HepG2 (cell line): Measurements from ENCODE around the gene ZGRF1. TPM values are rescaled to one million over a fixed set of nuclear protein-coding genes. Genes with fewer than 3 reads are reported as not detected.
A peak's percentile ranks its signal among the peaks of the same experiment; 100 is the strongest.

ENCODE experiments used
- NFKBIZ ChIP-seq: IDR thresholded peaks from 2 replicates; pipeline ENCODE4 v1.6.1; 2018; ENCODE audit warnings: missing genetic modification reagents, missing compliant biosample characterization
- NRL ChIP-seq: sonication (generic); formaldehyde crosslinking; IDR thresholded peaks from 2 replicates; pipeline ENCODE4 v1.5.0; 2020; ENCODE audit warnings: missing genetic modification reagents, mild to moderate bottlenecking, moderate library complexity, borderline replicate concordance
- SMYD3 ChIP-seq: sonication (generic); formaldehyde crosslinking; IDR thresholded peaks from 2 replicates; pipeline ENCODE4 v1.8.1; 2023; ENCODE audit warnings: mild to moderate bottlenecking, missing genetic modification reagents
- SRSF9 ChIP-seq: fragments of 200-400 bp; formaldehyde crosslinking; IDR thresholded peaks from 2 replicates; pipeline ENCODE4 v1.6.1; 2018; ENCODE audit warnings: borderline replicate concordance, mild to moderate bottlenecking, low read depth, low read length; ENCODE audit not compliant: insufficient read depth, poor library complexity, severe bottlenecking
- TCF7 ChIP-seq: sonication (generic); IDR thresholded peaks from 2 replicates; pipeline ENCODE4 v1.6.1; 2016; ENCODE audit warnings: antibody characterized with exemption, low read depth
- TP53 ChIP-seq: sonication (generic); formaldehyde crosslinking; conservative IDR thresholded peaks from 2 replicates; pipeline ENCODE4 v1.4.0; 2020; ENCODE audit warnings: missing genetic modification reagents
- ZBTB20 ChIP-seq: sonication (generic); formaldehyde crosslinking; IDR thresholded peaks from 2 replicates; pipeline ENCODE4 v1.8.1; 2023; ENCODE audit warnings: missing genetic modification reagents, low read depth, mild to moderate bottlenecking, borderline replicate concordance
- ZMYM3 ChIP-seq: sonication (generic); formaldehyde crosslinking; IDR thresholded peaks from 2 replicates; pipeline ENCODE4 v1.5.1; 2020; ENCODE audit warnings: mild to moderate bottlenecking, missing genetic modification reagents
- ZNF124 ChIP-seq: sonication (generic); formaldehyde crosslinking; IDR thresholded peaks from 2 replicates; pipeline ENCODE4 v1.4.0; 2020; ENCODE audit warnings: missing genetic modification reagents
- ZNF256 ChIP-seq: sonication (generic); formaldehyde crosslinking; conservative IDR thresholded peaks from 2 replicates; pipeline ENCODE4 v1.4.0; 2020; ENCODE audit warnings: missing genetic modification reagents
- ZNF329 ChIP-seq: sonication (generic); formaldehyde crosslinking; IDR thresholded peaks from 2 replicates; pipeline ENCODE4 v1.9.0; 2021; ENCODE audit warnings: low read depth, mild to moderate bottlenecking, missing genetic modification reagents
- ZNF556 ChIP-seq: sonication (generic); formaldehyde crosslinking; IDR thresholded peaks from 2 replicates; pipeline ENCODE4 v1.4.0; 2020; ENCODE audit warnings: mild to moderate bottlenecking, missing genetic modification reagents, borderline replicate concordance
- ZNF615 ChIP-seq: sonication (generic); formaldehyde crosslinking; IDR thresholded peaks from 2 replicates; pipeline ENCODE4 v1.5.0; 2020; ENCODE audit warnings: mild to moderate bottlenecking, missing genetic modification reagents, borderline replicate concordance
- ZNF777 ChIP-seq: sonication (generic); formaldehyde crosslinking; IDR thresholded peaks from 2 replicates; pipeline ENCODE4 v1.4.0; 2020; ENCODE audit warnings: missing genetic modification reagents
- ZNF839 ChIP-seq: sonication (generic); formaldehyde crosslinking; IDR thresholded peaks from 2 replicates; pipeline ENCODE4 v1.4.0; 2020; ENCODE audit warnings: missing genetic modification reagents, mild to moderate bottlenecking, borderline replicate concordance
- polyA plus RNA-seq, 8 experiments: library from polyadenylated mRNA; depleted of rRNA in 3 of 8; stranded (reverse) in 7 of 8; unstranded in 1 of 8; fragments of >200 nt; fragmentation: Illumina TruSeq in 4 of 8; extraction: Trizol in 4 of 8; gene quantifications; 2 replicates each; pipeline versions ENCODE4 v1.2.1 to v1.2.3, GENCODE V29; 2011 to 2016; ENCODE audit warnings: low read depth in 4 of 8, missing spikeins in 1 of 8, mixed read lengths in 1 of 8; ENCODE audit not compliant: insufficient read depth in 1 of 8
- total RNA-seq, 5 experiments: library from RNA; depleted of rRNA; stranded (reverse); fragments of >200 nt; fragmentation: Illumina TruSeq; extraction: Trizol; gene quantifications; 2 replicates each; pipeline ENCODE4 v1.2.3, GENCODE V29; 2016; ENCODE audit warnings: low read depth in 1 of 5
- TF ChIP-seq, protein P1 (sequence below): IDR thresholded peaks from 2 replicates; pipeline ENCODE4 v1.4.0; 2020; ENCODE audit warnings: mild to moderate bottlenecking, missing genetic modification reagents
- TF ChIP-seq, protein P2 (sequence below): sonication (generic); formaldehyde crosslinking; IDR thresholded peaks from 2 replicates; pipeline ENCODE4 v1.4.0; 2020; ENCODE audit warnings: missing genetic modification reagents, borderline replicate concordance
- TF ChIP-seq, protein P3 (sequence below): sonication (generic); formaldehyde crosslinking; IDR thresholded peaks from 2 replicates; pipeline ENCODE4 v1.5.0; 2020; ENCODE audit warnings: missing genetic modification reagents

Gene ZGRF1
- total and polyA plus RNA-seq, 2 of the 13 experiments (the other 11 are each of a cell fraction or from before 2014, with no cell fraction given), result 8.6 to 15.9 TPM

DNA sequence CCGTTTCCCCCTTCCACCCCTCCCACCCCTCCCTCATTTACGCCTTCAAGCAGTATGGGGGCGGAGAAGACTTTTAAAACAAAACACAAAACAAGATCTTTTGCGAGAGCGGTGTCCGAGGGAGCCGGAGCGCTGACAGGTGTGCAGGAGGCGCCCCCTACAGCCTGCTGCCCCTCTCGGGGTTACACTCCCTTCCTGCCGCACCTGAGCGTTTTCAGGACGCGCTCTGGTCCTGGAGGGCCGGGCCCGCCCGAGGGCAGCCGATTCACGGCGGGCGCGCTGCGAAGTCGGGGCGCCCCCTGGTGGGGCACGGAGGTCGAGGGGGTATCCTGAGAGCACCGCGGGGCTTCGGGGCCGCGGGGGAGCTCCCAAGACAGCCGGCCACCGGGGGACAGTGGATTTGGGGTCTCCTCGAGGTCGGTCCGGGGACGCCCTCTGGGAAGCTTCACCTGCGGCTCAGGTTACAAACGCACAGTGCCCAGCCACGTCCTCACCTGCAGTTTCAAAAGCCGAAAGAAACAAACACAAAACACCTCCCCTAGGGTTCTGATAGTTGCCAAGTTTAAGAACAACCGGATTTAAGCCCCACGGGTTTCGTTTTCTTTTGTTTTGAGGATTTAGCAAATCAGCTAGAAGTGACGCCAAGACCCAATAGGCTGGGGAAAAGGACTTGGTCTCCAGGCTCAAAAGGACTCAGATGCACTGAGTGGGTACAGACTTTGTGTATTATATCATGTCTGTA is 112.8 kb downstream of the ZGRF1 start (continued):
- TF ChIP-seq SRSF9 (no peak), ZNF839 (peak; percentile 73; the same call in 1 of the 2 replicates), ZBTB20 (CRISPR knock-in tag) (no peak), NRL (CRISPR knock-in tag) (peak; percentile 45; the same call in 1 of the 2 replicates), ZNF329 (CRISPR knock-in tag) (no peak), SMYD3 (CRISPR knock-in tag) (no peak), ZNF556 (no peak), TCF7 (no peak), ZNF256 (CRISPR knock-in tag) (no peak), NFKBIZ (CRISPR knock-in tag) (no peak), ZNF615 (no peak), TP53 (CRISPR knock-in tag) (no peak), ZMYM3 (CRISPR knock-in tag) (0 out of 2 replicates have a peak, but pooled peaks have one; percentile 31), ZNF124 (CRISPR knock-in tag) (no peak), ZNF777 (peak; percentile 62)
- TF ChIP-seq, protein P1, sequence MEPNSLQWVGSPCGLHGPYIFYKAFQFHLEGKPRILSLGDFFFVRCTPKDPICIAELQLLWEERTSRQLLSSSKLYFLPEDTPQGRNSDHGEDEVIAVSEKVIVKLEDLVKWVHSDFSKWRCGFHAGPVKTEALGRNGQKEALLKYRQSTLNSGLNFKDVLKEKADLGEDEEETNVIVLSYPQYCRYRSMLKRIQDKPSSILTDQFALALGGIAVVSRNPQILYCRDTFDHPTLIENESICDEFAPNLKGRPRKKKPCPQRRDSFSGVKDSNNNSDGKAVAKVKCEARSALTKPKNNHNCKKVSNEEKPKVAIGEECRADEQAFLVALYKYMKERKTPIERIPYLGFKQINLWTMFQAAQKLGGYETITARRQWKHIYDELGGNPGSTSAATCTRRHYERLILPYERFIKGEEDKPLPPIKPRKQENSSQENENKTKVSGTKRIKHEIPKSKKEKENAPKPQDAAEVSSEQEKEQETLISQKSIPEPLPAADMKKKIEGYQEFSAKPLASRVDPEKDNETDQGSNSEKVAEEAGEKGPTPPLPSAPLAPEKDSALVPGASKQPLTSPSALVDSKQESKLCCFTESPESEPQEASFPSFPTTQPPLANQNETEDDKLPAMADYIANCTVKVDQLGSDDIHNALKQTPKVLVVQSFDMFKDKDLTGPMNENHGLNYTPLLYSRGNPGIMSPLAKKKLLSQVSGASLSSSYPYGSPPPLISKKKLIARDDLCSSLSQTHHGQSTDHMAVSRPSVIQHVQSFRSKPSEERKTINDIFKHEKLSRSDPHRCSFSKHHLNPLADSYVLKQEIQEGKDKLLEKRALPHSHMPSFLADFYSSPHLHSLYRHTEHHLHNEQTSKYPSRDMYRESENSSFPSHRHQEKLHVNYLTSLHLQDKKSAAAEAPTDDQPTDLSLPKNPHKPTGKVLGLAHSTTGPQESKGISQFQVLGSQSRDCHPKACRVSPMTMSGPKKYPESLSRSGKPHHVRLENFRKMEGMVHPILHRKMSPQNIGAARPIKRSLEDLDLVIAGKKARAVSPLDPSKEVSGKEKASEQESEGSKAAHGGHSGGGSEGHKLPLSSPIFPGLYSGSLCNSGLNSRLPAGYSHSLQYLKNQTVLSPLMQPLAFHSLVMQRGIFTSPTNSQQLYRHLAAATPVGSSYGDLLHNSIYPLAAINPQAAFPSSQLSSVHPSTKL (CRISPR knock-in tag), result peak; percentile 36; the same call in 1 of the 2 replicates
- TF ChIP-seq, protein P2, sequence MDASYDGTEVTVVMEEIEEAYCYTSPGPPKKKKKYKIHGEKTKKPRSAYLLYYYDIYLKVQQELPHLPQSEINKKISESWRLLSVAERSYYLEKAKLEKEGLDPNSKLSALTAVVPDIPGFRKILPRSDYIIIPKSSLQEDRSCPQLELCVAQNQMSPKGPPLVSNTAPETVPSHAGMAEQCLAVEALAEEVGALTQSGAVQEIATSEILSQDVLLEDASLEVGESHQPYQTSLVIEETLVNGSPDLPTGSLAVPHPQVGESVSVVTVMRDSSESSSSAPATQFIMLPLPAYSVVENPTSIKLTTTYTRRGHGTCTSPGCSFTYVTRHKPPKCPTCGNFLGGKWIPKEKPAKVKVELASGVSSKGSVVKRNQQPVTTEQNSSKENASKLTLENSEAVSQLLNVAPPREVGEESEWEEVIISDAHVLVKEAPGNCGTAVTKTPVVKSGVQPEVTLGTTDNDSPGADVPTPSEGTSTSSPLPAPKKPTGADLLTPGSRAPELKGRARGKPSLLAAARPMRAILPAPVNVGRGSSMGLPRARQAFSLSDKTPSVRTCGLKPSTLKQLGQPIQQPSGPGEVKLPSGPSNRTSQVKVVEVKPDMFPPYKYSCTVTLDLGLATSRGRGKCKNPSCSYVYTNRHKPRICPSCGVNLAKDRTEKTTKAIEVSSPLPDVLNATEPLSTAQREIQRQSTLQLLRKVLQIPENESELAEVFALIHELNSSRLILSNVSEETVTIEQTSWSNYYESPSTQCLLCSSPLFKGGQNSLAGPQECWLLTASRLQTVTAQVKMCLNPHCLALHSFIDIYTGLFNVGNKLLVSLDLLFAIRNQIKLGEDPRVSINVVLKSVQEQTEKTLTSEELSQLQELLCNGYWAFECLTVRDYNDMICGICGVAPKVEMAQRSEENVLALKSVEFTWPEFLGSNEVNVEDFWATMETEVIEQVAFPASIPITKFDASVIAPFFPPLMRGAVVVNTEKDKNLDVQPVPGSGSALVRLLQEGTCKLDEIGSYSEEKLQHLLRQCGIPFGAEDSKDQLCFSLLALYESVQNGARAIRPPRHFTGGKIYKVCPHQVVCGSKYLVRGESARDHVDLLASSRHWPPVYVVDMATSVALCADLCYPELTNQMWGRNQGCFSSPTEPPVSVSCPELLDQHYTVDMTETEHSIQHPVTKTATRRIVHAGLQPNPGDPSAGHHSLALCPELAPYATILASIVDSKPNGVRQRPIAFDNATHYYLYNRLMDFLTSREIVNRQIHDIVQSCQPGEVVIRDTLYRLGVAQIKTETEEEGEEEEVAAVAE (CRISPR knock-in tag), result no peak
- TF ChIP-seq, protein P3, sequence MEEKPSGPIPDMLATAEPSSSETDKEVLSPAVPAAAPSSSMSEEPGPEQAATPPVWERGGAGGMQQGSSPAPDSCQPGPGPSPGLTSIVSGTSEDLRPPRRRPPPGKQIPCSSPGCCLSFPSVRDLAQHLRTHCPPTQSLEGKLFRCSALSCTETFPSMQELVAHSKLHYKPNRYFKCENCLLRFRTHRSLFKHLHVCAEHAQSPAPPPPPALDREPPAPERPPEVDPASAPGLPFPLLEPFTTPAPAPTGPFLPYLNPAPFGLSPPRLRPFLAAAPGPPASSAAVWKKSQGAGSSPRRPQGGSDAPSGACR (CRISPR knock-in tag), result no peak
